Ammon's horn (tissue), 1 donor: ENCODE measurements around the gene GHSR.

Experiments used
- DNase-seq: peaks from one replicate; pipeline ENCODE4 v3.0.0-alpha.2; 2016; ENCODE audit warnings: low spot score

The GHSR gene

GRCh38 chr3:172447611-172448579 lies at the start of gene GHSR:
GHSR (minus strand) TSS chr3:172448456; CDS start chr3:172448413, 43 bp downstream.
- no peak for DNase-seq

GRCh38 chr3:172490198-172490669 lies 42.0 kb upstream of the GHSR start:
- peak; percentile 78 for DNase-seq

- DNase-seq = no peak
Observed at GRCh38 chr3:172478116-172478515, 29.9 kb upstream of the GHSR start.

GRCh38 chr3:172476347-172476746 lies 28.1 kb upstream of the GHSR start:
- DNase-seq = peak; percentile 16

- DNase-seq = no peak
Observed at GRCh38 chr3:172475703-172476102, 27.4 kb upstream of the GHSR start.

- no peak for DNase-seq
Observed at GRCh38 chr3:172471903-172472302, 23.6 kb upstream of the GHSR start.

GRCh38 chr3:172470588-172470987 lies 22.3 kb upstream of the GHSR start:
- no peak for DNase-seq

- no peak for DNase-seq
Observed at GRCh38 chr3:172467170-172467824, 19.0 kb upstream of the GHSR start.

GRCh38 chr3:172466553-172467130 lies 18.4 kb upstream of the GHSR start:
- no peak for DNase-seq

GRCh38 chr3:172465281-172465680 lies 17.0 kb upstream of the GHSR start:
- no peak for DNase-seq

GRCh38 chr3:172464306-172464705 lies 16.1 kb upstream of the GHSR start:
- DNase-seq = peak; percentile 58

- no peak for DNase-seq
Observed at GRCh38 chr3:172461530-172462138, 13.4 kb upstream of the GHSR start.

- DNase-seq = no peak
Observed at GRCh38 chr3:172456404-172456803, 8.1 kb upstream of the GHSR start.

GRCh38 chr3:172454180-172454579 lies 5.9 kb upstream of the GHSR start:
- no peak for DNase-seq

GRCh38 chr3:172449466-172450149 lies 1.4 kb upstream of the GHSR start:
- DNase-seq = no peak

- DNase-seq = no peak
Observed at GRCh38 chr3:172448661-172449465, 607 bp upstream of the GHSR start.

GRCh38 chr3:172446198-172446597 lies 2.1 kb downstream of the GHSR start:
- no peak for DNase-seq

GRCh38 chr3:172444821-172445220 lies 3.4 kb downstream of the GHSR start:
- no peak for DNase-seq

GRCh38 chr3:172442606-172443005 lies 5.7 kb downstream of the GHSR start:
- DNase-seq = no peak

- DNase-seq = no peak
Observed at GRCh38 chr3:172441581-172441980, 6.7 kb downstream of the GHSR start.

GRCh38 chr3:172438186-172438585 lies 10.1 kb downstream of the GHSR start:
- DNase-seq = no peak
